ENCODE measurements around the gene STING1. TPM values are rescaled to one million over a fixed set of nuclear protein-coding genes. Genes with fewer than 3 reads are reported as not detected.

The STING1 gene
- total and polyA plus RNA-seq, 2 donors (not counting 1 experiment from before 2014, with no cell fraction given): 1.1 to 2.8 TPM

GRCh38 chr5:139473105-139473504, 9.5 kb downstream of the STING1 start:
- Mint-ChIP-seq H3K9me3 (ENCODE audit: insufficient read depth) (no peaks in the 10 kb centered on the region), H3K4me1 (peaks cover 16% of the 10 kb centered on the region), H3K27me3 (peaks cover 31% of the 10 kb centered on the region), H3K4me3 (no peak overlapping the region), H3K27ac (no peak overlapping the region)
- WGBS (ENCODE audit: insufficient coverage): 97% methylated on average over 7 of the region's 8 CpGs
- no peaks in the 10 kb centered on the region for H4K20me1 ChIP-seq (ENCODE audit: control insufficient read depth, insufficient read depth, low read length, poor library complexity, severe bottlenecking)
- H3K9me3 ChIP-seq (ENCODE audit: control extremely low read depth in 1 of 3, control insufficient read depth in 2 of 3, insufficient read depth in 1 of 3, low read length in 2 of 3): peaks cover 0 to 5% (median 0%) of the 10 kb centered on the region in 3 donors
- H3K4me1 ChIP-seq (ENCODE audit: control insufficient read depth in 2 of 2, insufficient read depth in 2 of 2, low read length in 2 of 2): peaks cover 17 to 20% of the 10 kb centered on the region in 2 donors
- H3K36me3 ChIP-seq (replicated peaks in 1 of 2; ENCODE audit: control extremely low read depth in 1 of 2, control insufficient read depth in 1 of 2, extremely low read depth in 1 of 2, insufficient read depth in 2 of 2, low read length in 1 of 2): no peaks in the 10 kb centered on the region
- DNase-seq (no peak), ATAC-seq (ENCODE audit: low read depth) (no peak)
- no peak overlapping the region for H3K27ac ChIP-seq (ENCODE audit: low read length in 2 of 2)
- H3K4me2 ChIP-seq (replicated peaks; ENCODE audit: low read depth, low read length, poor library complexity, severe bottlenecking): no peak overlapping the region
- H3K4me3 ChIP-seq (ENCODE audit: control extremely low read depth in 1 of 5, extremely low read depth in 1 of 5, insufficient read depth in 1 of 5, low read depth in 2 of 5, low read length in 4 of 5): no peak overlapping the region
- CTCF ChIA-PET: no interaction called here
- H3K9ac ChIP-seq (ENCODE audit: low read length): no peak overlapping the region
- TF ChIP-seq EZH2 (IDR thresholded peaks at IDR 0.05; ENCODE audit: borderline replicate concordance, insufficient read depth, low read depth, low read length, poor library complexity, severe bottlenecking): no peak
- TF ChIP-seq CTCF (IDR thresholded peaks at IDR 0.05): no peak
- POLR2A ChIA-PET: no interaction called here
- peaks cover 0 to 24% (median 11%) of the 10 kb centered on the region in 4 experiments for H3K27me3 ChIP-seq (replicated peaks in 1 of 4; ENCODE audit: control extremely low read depth in 1 of 4, control insufficient read depth in 3 of 4, insufficient read depth in 4 of 4, low read length in 3 of 4)
- H2AFZ ChIP-seq (ENCODE audit: insufficient read depth, low read depth, low read length, poor library complexity, severe bottlenecking): no peak overlapping the region
- no peaks in the 10 kb centered on the region for H3K79me2 ChIP-seq (ENCODE audit: control insufficient read depth, insufficient read depth, low read length)
- intact Hi-C loops (cut with micrococcal nuclease): no loop called here

GRCh38 chr5:139472386-139473030, 10.1 kb downstream of the STING1 start:
- no peak overlapping the region for H3K4me3 ChIP-seq (ENCODE audit: control extremely low read depth in 1 of 5, extremely low read depth in 1 of 5, insufficient read depth in 1 of 5, low read depth in 2 of 5, low read length in 4 of 5)
- H3K4me2 ChIP-seq (replicated peaks; ENCODE audit: low read depth, low read length, poor library complexity, severe bottlenecking): no peak overlapping the region
- no peak for ATAC-seq (ENCODE audit: low read depth)
- intact Hi-C loops (cut with micrococcal nuclease): no loop called here
- peaks cover 17 to 20% of the 10 kb centered on the region in 2 donors for H3K4me1 ChIP-seq (ENCODE audit: control insufficient read depth in 2 of 2, insufficient read depth in 2 of 2, low read length in 2 of 2)
- H2AFZ ChIP-seq (ENCODE audit: insufficient read depth, low read depth, low read length, poor library complexity, severe bottlenecking): no peak overlapping the region
- CTCF ChIA-PET: no interaction called here
- POLR2A ChIA-PET: no interaction called here
- DNase-seq: no peak
- 79% methylated on average over 10 of the region's 15 CpGs for WGBS (ENCODE audit: insufficient coverage)
- no peak overlapping the region for H3K27ac Mint-ChIP-seq
- H3K36me3 ChIP-seq (replicated peaks in 1 of 2; ENCODE audit: control extremely low read depth in 1 of 2, control insufficient read depth in 1 of 2, extremely low read depth in 1 of 2, insufficient read depth in 2 of 2, low read length in 1 of 2): no peaks in the 10 kb centered on the region
- no peaks in the 10 kb centered on the region for H3K79me2 ChIP-seq (ENCODE audit: control insufficient read depth, insufficient read depth, low read length)
- H4K20me1 ChIP-seq (ENCODE audit: control insufficient read depth, insufficient read depth, low read length, poor library complexity, severe bottlenecking): no peaks in the 10 kb centered on the region
- peaks cover 31% of the 10 kb centered on the region for H3K27me3 Mint-ChIP-seq
- peaks cover 16% of the 10 kb centered on the region for H3K4me1 Mint-ChIP-seq
- H3K9me3 Mint-ChIP-seq (ENCODE audit: insufficient read depth): no peaks in the 10 kb centered on the region
- no peak for TF ChIP-seq CTCF (IDR thresholded peaks at IDR 0.05)
- TF ChIP-seq EZH2 (IDR thresholded peaks at IDR 0.05; ENCODE audit: borderline replicate concordance, insufficient read depth, low read depth, low read length, poor library complexity, severe bottlenecking): no peak
- no peak overlapping the region for H3K4me3 Mint-ChIP-seq
- no peak overlapping the region for H3K27ac ChIP-seq (ENCODE audit: low read length in 2 of 2)
- H3K9ac ChIP-seq (ENCODE audit: low read length): no peak overlapping the region
- H3K27me3 ChIP-seq (replicated peaks in 1 of 4; ENCODE audit: control extremely low read depth in 1 of 4, control insufficient read depth in 3 of 4, insufficient read depth in 4 of 4, low read length in 3 of 4): peaks cover 0 to 24% (median 11%) of the 10 kb centered on the region in 4 experiments
- H3K9me3 ChIP-seq (ENCODE audit: control extremely low read depth in 1 of 3, control insufficient read depth in 2 of 3, insufficient read depth in 1 of 3, low read length in 2 of 3): peaks cover 0 to 5% (median 0%) of the 10 kb centered on the region in 3 donors

Data from B cell (primary cell).